ENCODE results near the gene CDH4.

Gene CDH4

DNA sequence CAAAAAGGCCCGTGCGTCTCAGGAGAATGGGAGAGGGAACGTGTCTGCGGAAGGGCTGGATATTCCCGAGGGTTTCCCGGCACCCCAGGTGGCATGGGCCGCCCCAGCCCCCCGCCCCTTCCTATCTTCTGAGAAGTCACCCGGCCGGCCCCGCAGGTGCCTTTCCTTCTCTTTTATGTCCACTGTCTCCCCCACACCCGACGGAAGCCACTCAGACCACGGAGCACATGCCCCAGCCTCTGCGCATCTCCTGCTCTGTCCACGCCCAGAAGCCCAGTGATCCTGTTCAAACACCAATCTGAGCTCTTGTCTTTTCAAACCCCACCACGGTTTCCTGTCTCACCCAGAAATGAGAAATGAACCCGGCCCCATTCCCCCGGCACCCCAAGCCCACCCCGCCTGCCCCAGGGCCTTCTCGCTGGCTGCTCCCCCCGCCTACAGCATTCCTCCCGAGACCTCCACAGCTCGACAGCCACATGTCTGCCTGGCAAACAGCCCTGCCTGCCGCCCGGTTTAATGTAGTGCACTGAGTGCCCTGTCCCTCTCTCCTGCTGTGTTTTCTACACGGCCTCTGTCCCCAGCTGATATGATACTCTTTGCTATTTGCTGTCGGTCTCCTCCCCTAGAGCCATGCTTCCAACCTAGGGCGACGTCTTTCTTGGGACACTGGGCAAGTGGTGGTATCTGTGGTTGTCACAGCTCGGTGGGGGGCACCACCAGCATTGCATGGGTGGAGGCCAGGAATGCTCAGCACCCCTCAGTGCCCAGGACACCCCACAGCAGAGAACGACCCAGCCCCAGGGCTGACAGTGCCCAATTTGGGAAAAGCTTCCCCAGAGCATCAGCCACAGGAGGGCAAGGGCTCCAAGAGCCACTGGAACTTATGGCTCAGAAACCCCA is 630.9 kb downstream of the CDH4 start:
- ATAC-seq (replicated peaks): no peak

DNA sequence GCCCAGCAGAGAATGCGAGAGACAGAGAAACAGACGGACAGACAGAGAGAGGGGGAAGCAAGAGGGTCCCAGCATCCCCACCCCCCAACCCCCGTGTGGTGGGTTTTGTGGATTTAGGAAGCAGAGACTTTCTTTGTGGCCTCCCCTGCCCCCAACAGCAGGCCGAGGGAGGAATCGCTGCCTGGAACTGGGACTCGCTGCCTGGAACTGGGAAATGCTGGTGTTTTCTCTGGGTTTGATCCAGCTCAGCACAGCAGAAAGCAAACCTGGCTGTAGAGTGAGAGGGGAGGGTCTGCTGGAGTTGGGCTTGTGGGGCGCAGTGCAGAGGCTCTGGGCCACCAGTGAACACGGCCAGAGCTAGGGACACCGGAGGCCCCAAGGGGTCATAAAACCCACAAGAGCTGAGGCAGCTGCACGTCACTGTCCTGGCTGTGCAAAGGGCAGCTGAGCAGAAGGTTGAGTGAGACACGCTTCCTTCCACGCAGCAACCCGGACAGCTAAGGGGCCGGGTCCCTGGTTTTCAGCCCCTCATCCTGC is 631.9 kb downstream of the CDH4 start:
- Mint-ChIP-seq H3K4me3 (no peak overlapping the region), H3K27me3 (peaks cover 6 to 18% of the 10 kb centered on the region in 2 donors), H3K9me3 (peaks cover 0 to 2% of the 10 kb centered on the region in 2 donors), H3K4me1 (peaks cover 2 to 5% of the 10 kb centered on the region in 2 donors), H3K36me3 (no peaks in the 10 kb centered on the region), H3K27ac (no peak overlapping the region)
- DNase-seq (no peak), ATAC-seq (replicated peaks) (no peak)

More for the DNA sequence above, 630.9 kb downstream of the CDH4 start:
- Mint-ChIP-seq H3K4me1 (peaks cover 2 to 5% of the 10 kb centered on the region in 2 donors), H3K27me3 (peaks cover 6 to 17% of the 10 kb centered on the region in 2 donors), H3K36me3 (no peaks in the 10 kb centered on the region), H3K27ac (no peak overlapping the region), H3K9me3 (peaks cover 0 to 2% of the 10 kb centered on the region in 2 donors), H3K4me3 (no peak overlapping the region)
- no peak for DNase-seq

DNA sequence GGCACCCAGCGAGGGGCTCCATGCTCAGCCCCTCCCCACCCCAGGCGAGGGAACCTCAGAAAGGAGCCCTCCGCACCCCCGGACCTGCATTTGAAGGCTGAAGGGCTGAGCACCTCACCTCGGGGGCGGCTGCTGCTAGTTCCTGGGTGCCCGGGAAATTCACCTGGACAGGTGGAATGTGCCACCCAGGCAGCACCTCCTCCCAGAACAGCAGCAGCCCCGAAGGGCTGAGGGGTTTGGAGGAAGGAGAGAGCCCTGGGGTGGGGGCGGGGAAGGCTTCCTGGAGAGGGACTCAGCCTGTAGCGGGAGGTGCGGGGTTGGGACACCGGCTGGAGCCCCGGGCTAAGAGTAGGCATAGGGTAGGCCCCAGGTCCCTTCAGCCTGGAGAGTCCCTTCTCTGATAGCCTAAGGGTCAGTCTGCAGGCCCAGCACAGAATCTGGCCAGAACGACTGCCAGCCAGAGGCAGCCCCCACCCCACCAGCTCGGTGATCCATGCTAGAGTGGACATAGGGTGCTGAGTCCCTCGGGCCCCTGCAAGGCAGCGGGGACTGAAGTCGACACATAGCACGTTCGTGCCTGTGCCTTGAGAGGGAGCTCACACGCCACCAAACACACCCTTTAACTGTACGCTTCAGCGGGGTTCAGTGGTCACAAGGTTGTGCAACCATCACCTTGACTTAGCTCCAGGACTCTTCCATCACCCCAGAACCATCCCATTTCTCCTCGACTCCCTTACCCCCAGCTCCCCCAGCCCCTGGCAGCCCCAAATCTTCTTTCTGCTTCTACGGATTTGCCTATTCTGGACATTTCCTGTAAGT is 632.7 kb downstream of the CDH4 start:
- Mint-ChIP-seq H3K36me3 (no peaks in the 10 kb centered on the region), H3K4me1 (peaks cover 2 to 5% of the 10 kb centered on the region in 2 donors), H3K27me3 (peaks cover 6 to 26% of the 10 kb centered on the region in 2 donors), H3K27ac (no peak overlapping the region), H3K9me3 (peaks cover 7% of the 10 kb centered on the region in 2 donors), H3K4me3 (no peak overlapping the region)
- no peak for ATAC-seq (replicated peaks)
- no peak for DNase-seq

GRCh38 chr20:61885759-61886715 is 634.0 kb downstream of the CDH4 start:
- H3K9me3 Mint-ChIP-seq: peaks cover 12 to 13% of the 10 kb centered on the region in 2 donors
- H3K4me3 Mint-ChIP-seq: no peak overlapping the region
- no peaks in the 10 kb centered on the region for H3K36me3 Mint-ChIP-seq
- peaks cover 6 to 34% of the 10 kb centered on the region in 2 donors for H3K27me3 Mint-ChIP-seq
- no peak for DNase-seq
- no peak overlapping the region for H3K27ac Mint-ChIP-seq
- no peak for ATAC-seq (replicated peaks)
- H3K4me1 Mint-ChIP-seq: peaks cover 2 to 5% of the 10 kb centered on the region in 2 donors

DNA sequence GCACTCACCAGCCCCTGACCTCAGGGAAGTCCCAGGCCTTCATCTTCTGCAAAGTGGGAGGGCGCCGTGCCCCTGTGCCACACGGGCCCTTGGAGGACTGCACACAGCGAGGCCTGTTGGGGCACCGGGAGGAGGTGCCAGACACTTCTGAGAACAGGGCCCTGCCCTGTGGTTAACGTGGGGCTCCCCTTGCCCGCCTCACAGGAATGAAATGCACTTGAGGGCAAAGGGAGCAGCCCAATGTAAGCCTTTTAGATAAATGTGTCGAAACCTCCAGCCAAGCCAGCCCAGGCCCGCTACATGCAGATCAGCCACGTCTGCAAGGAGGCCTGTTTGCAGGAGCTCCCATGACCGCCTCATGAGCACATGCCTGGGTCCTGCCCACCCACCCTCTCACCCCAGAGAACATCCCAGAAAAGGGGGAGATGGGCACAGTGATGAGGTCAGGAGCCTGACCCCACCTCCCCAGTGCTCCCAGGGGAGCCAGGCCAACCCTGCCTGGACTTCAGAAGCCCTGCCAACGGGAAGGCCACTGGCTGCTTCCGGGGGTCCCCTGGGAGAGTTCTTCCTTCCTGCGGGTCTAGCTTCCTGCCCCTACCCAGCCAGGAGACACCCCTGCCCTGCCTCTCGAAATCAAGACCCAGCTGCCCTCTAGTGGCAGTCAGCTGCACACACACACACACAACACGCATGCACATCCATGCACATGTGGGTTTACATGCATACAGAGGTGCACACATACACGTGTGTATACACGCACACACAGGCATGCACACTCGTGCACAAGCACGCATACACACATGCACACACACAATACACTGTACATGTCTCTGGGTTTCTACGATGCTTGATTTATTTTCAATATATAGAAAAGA is 634.9 kb downstream of the CDH4 start:
- ATAC-seq (replicated peaks): peak; percentile 74 to 78
- peaks cover 11 to 13% of the 10 kb centered on the region in 2 donors for H3K9me3 Mint-ChIP-seq
- no peaks in the 10 kb centered on the region for H3K36me3 Mint-ChIP-seq
- H3K27ac Mint-ChIP-seq: peak overlapping the region; percentile 32
- H3K27me3 Mint-ChIP-seq: peaks cover 6 to 34% of the 10 kb centered on the region in 2 donors
- H3K4me3 Mint-ChIP-seq: no peak overlapping the region
- H3K4me1 Mint-ChIP-seq: peaks cover 2 to 5% of the 10 kb centered on the region in 2 donors
- DNase-seq: no peak

DNA sequence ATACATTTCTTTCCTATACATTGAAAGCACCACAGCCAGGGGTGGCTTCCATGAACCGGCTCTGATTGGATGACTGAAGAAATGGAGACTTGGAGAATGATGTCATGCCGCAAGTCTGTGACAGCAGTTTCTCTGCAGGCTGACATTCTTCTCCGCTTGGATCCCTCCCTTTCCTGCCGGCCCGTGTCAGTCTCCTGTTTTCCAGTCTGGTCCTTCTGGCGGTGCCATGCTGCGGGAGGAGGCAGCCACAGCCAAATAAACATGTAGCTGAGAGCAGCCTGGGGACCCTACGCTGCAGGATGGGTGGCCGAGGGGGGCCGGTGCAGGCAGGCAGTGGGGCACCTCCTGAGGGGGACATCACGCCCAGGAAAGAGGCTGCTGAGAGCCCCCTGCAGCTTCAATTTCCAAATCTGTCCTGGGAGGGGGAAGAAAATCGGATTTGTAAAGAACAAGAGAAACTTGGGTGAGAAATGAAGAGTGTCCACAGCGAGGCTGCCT is 635.6 kb downstream of the CDH4 start:
- no peak for DNase-seq
- H3K27me3 Mint-ChIP-seq: peaks cover 6 to 38% of the 10 kb centered on the region in 2 donors
- H3K36me3 Mint-ChIP-seq: no peaks in the 10 kb centered on the region
- ATAC-seq (replicated peaks): no peak
- no peak overlapping the region for H3K4me3 Mint-ChIP-seq
- peaks cover 14 to 17% of the 10 kb centered on the region in 2 donors for H3K9me3 Mint-ChIP-seq
- H3K27ac Mint-ChIP-seq: no peak overlapping the region
- peaks cover 2 to 5% of the 10 kb centered on the region in 2 donors for H3K4me1 Mint-ChIP-seq

DNA sequence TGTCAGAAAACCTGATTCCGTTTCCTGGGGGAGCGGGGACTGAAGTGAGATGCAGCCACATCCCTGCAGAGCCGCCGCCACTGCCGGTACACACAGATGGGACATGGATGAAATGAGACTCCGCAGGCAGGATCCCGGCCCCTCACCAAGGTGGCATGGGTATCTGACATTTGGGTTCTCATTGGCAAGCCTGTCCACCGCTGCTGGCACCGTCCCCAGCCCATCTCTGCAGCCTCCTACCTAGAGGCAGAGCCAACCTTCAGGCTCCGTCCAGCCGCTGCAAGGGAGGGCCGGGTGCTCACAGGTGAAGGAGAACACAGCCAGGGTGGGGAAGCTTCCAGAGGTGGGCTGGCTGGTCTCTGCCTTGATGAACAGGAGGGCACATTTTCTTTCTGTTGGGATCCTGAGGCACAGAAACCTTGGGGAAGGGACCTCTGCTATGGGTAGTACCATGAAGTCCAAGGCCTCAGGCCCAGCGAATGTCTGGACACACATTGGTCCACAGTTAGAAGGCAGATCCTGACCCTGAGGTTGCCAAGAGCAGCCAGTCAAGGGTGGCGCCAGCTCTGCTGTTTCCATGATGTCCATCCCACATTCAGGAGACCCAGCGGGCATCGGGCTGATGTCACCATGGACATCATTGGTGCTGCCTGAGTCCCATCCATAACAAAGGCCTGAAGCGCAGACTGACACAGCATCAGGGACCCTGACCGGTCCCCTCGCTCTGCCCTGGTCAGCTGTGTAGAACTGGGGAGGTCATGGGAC is 636.2 kb downstream of the CDH4 start:
- ATAC-seq (replicated peaks): no peak
- peaks cover 2 to 5% of the 10 kb centered on the region in 2 donors for H3K4me1 Mint-ChIP-seq

DNA sequence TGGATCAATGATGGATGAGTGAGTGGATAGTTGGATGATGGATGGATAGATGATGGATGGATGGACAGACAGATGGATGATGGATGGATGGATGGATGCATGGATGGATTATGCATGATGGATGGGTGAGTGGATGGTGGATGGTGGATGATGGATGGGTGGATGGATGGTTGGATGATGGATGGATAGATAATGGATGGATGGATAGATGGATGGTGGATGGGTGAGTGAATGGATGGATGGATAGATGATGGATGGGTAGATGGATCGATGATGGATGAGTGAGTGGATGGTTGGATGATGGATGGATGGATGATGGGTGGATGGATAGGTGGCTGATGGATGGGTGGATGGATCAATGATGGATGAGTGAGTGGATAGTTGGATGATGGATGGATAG is 637.6 kb downstream of the CDH4 start:
- ATAC-seq (replicated peaks) (no peak), DNase-seq (no peak)
- Mint-ChIP-seq H3K27ac (no peak overlapping the region), H3K36me3 (no peaks in the 10 kb centered on the region), H3K9me3 (peaks cover 14 to 17% of the 10 kb centered on the region in 2 donors), H3K4me3 (no peak overlapping the region), H3K4me1 (peaks cover 2 to 5% of the 10 kb centered on the region in 2 donors), H3K27me3 (peaks cover 0 to 26% of the 10 kb centered on the region in 2 donors)

More for the DNA sequence above, 636.2 kb downstream of the CDH4 start:
- Mint-ChIP-seq H3K4me3 (no peak overlapping the region), H3K27ac (no peak overlapping the region), H3K36me3 (no peaks in the 10 kb centered on the region), H3K9me3 (peaks cover 14 to 17% of the 10 kb centered on the region in 2 donors), H3K27me3 (peaks cover under 1 to 35% of the 10 kb centered on the region in 2 donors)
- DNase-seq: no peak

- H3K9me3 Mint-ChIP-seq: peaks cover 14 to 17% of the 10 kb centered on the region in 2 donors
- H3K27ac Mint-ChIP-seq: no peak overlapping the region
- H3K27me3 Mint-ChIP-seq: peaks cover 0 to 24% of the 10 kb centered on the region in 2 donors
- ATAC-seq (replicated peaks) (no peak), DNase-seq (no peak)
- peaks cover 2 to 5% of the 10 kb centered on the region in 2 donors for H3K4me1 Mint-ChIP-seq
- H3K36me3 Mint-ChIP-seq: no peaks in the 10 kb centered on the region
- no peak overlapping the region for H3K4me3 Mint-ChIP-seq
These were observed 638.1 kb downstream of the CDH4 start for GRCh38 chr20:61890210-61890609.

- no peak overlapping the region for H3K27ac Mint-ChIP-seq
- no peak for DNase-seq
- no peak overlapping the region for H3K4me3 Mint-ChIP-seq
- H3K36me3 Mint-ChIP-seq: no peaks in the 10 kb centered on the region
- H3K4me1 Mint-ChIP-seq: peaks cover 4 to 5% of the 10 kb centered on the region in 2 donors
- peaks cover 0 to 28% of the 10 kb centered on the region in 2 donors for H3K27me3 Mint-ChIP-seq
- H3K9me3 Mint-ChIP-seq: peaks cover 14 to 17% of the 10 kb centered on the region in 2 donors
- no peak for ATAC-seq (replicated peaks)
These were observed 639.4 kb downstream of the CDH4 start for GRCh38 chr20:61891476-61891875.

GRCh38 chr20:61891916-61892649 is 640.0 kb downstream of the CDH4 start:
- H3K36me3 Mint-ChIP-seq: no peaks in the 10 kb centered on the region
- H3K9me3 Mint-ChIP-seq: peaks cover 14 to 17% of the 10 kb centered on the region in 2 donors
- no peak overlapping the region for H3K4me3 Mint-ChIP-seq
- H3K27me3 Mint-ChIP-seq: peaks cover 0 to 30% of the 10 kb centered on the region in 2 donors
- peak overlapping the region; percentile 20 for H3K27ac Mint-ChIP-seq
- DNase-seq (no peak), ATAC-seq (replicated peaks) (no peak)
- H3K4me1 Mint-ChIP-seq: peaks cover 3 to 4% of the 10 kb centered on the region in 2 donors
